Breast epithelium (tissue), 3 donors: Measurements from ENCODE around the gene ABAT.

Source experiments
- CTCF ChIP-seq, 3 donors: fragments of 450-650 bp; IDR thresholded peaks; one replicate each; pipeline ENCODE4 v1.5.1; 2016 to 2017; ENCODE audit warnings: antibody characterized with exemption in 3 of 3, mild to moderate bottlenecking in 3 of 3, moderate library complexity in 3 of 3
- POLR2AphosphoS5 ChIP-seq, 3 donors: sonication (generic); formaldehyde crosslinking; IDR thresholded peaks; one replicate each; pipeline ENCODE4 v1.6.1; 2017; ENCODE audit warnings: antibody characterized with exemption in 3 of 3

- TF ChIP-seq CTCF (IDR thresholded peaks at IDR 0.05), result no peak
- no peak for TF ChIP-seq POLR2AphosphoS5 (IDR thresholded peaks at IDR 0.05)
Observed at GRCh38 chr16:8673611-8674412, 605 bp upstream of the ABAT start.
